Endothelial cell of hepatic sinusoid (primary cell): ENCODE data around the gene CYTH1.
"Not testable (repeated sequence)": the region's sequence is repeated elsewhere in the genome, so short reads cannot be mapped to it uniquely, and the experiment has no call there.

Experiments used
- in situ Hi-C: cut with HindIII; loops from 2 replicates; pipeline ENCODE4 v1.10.0; 2017; ENCODE audit warnings: low sequenced_read_pairs

CYTH1 gene

DNA sequence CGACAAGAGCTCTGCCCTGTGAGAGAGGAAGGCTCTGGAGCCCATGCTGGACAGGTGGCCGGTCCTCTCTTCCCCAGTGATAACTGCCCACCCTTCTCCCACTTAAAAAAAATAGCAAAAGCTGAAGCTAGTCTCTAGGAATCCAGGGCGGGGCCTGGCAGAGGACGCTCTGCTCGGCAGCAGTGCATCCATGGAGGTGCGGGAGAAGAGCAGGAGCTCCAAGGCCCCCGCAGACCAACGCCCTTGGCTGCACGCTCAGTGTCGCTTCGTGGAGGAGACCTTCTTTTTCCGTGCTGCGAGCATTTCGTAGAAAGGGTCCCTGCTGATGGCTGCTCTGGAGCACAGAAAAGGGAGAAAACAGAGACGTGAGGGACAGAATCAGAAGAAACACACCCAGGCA lies 106.2 kb downstream of the CYTH1 start:
- in situ Hi-C loops, result no loop called here

DNA sequence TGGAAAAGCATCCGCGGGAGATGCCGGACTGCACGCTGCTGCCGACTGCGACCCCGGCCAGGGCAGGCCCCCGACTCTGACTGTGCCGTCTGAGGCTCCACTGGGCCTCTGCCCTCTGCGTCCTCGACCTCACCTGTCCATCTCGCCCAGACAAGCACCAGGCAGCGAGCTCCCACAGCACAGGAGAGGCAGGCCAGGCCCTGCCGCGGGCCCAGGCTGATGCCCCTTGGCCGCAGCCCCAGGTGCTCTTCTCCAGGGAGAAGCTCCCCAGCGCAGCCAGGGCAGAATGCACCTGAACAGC lies 106.8 kb downstream of the CYTH1 start:
- in situ Hi-C loops, result no loop called here

DNA sequence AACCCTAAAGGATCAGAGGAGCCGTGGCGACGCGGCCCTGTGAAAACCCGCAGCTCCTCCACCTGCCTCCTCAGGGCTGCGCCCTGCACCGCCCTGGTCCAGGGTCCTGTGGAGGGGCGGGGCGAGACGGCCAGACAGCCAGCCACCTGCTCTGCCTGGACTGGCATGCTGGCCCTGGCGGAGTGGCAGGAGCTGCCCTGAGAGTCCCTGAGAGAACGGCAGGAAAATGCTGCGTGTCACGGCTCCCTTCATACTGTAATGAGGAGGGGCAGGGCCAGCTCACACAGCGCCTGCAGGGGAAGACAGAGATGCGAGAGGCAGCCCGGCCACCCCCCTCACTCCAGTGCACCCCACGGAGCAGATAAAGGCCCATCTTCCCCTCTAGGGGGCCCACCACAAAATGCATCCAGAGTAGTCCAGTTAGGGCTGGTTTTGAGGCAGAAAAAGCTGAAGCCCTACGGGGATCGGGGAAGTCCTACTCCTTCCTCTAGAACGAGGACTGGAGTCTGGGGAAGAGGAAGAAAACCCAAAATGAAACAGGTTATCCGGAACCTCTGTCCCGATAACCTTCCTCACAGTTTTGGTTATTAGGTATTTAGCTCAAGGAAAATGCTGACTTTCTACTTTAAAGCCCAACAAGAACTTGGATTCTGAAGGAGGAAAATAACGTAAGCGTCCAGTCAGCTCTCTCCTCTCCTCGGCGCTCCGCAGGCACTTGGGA lies 107.3 kb downstream of the CYTH1 start:
- in situ Hi-C loops, result no loop called here

DNA sequence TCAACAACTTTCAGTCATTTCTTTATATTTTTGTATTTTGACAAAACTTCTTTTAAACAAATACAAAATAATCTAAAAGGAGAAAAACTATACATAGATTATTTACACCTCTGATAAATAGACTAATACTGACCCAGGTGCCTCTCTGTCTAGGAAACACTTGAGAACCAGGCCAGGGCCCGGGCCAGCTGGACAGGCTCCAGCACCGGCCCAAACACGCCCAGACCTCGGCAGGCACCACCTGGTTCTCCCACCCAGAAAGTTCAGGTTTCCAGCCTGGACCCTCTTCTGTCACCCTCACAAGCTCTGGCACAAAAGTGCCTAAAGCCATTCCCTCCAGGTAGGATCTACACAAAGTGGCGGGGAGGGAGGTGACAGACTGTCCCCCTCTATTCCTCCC lies 107.9 kb downstream of the CYTH1 start:
- in situ Hi-C loops, result no loop called here

DNA sequence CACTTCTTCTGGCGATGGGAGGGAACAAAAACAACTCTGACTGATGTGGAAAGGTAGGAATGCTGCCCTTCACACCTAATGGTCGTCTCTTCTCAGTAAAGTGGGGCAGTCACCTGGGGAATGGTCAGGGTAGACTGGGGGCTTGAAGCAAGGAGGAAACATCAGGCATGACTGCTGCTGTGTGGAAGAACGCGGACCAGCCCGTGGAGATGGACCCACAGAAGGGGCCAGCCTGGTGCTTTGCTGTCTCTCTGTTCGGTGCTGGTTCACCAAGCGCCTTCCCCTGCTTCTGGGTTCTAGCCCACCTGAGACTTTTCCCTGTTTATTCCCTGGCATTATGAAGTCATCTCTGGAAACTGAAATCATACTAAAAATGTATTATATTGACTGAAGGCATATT lies 108.7 kb downstream of the CYTH1 start:
- in situ Hi-C loops, result no loop called here

DNA sequence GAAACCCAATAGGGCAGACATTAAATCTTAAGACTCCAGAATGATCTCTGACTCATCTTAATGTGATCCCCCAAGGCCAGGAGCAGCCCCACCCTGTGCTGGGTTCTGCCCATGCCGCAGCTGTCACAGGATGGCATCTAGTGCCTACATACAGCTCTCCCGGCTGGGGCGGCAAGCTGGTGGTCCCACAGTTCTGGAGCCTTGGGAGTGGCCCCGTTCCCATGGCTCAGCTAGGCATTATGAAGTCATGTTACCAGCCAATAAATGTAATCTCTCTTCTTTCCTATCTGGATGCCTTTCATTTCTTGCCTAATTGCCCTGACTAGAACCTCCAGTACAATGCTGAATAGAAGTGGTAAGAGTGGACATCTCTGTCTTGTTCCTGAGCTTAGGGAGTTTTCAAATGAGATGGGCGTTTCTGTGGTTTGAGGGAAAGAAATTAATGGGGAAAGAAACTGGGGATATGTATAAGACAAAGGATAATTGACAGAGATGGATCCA lies 109.2 kb downstream of the CYTH1 start:
- in situ Hi-C loops, result no loop called here

DNA sequence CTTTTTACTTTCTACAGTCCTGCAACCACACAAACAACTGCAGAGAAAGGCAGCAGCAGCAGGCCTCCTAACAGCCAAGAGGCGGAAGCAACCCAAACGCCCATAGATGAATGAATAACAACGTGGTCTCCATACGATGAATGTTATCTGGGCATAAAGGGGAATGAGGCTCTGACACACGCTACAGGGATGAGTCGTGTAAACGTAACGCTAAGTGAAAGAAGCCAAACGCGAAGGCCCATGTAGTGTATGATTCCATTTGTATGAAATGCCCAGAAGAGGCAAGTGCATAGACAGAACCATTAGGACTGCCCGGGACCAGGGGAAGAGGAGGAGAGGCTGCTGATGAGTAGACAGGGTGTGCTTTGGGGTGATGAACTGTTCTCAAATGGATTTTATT lies 110.1 kb downstream of the CYTH1 start:
- in situ Hi-C loops, result no loop called here

DNA sequence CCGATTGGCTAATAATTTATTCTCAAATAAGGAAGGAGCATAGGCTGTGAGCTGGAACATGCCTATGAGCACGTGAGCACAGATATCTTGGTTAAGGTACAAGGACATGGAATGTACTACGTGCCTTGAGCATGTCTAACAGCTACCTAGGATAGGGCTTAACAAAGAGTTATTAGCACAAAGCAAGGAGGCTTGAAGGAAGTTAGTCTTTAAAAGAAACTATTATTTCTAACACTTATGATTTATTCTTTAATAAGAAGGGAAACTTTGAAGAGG lies 110.4 kb downstream of the CYTH1 start:
- in situ Hi-C loops, result not testable (repeated sequence)

DNA sequence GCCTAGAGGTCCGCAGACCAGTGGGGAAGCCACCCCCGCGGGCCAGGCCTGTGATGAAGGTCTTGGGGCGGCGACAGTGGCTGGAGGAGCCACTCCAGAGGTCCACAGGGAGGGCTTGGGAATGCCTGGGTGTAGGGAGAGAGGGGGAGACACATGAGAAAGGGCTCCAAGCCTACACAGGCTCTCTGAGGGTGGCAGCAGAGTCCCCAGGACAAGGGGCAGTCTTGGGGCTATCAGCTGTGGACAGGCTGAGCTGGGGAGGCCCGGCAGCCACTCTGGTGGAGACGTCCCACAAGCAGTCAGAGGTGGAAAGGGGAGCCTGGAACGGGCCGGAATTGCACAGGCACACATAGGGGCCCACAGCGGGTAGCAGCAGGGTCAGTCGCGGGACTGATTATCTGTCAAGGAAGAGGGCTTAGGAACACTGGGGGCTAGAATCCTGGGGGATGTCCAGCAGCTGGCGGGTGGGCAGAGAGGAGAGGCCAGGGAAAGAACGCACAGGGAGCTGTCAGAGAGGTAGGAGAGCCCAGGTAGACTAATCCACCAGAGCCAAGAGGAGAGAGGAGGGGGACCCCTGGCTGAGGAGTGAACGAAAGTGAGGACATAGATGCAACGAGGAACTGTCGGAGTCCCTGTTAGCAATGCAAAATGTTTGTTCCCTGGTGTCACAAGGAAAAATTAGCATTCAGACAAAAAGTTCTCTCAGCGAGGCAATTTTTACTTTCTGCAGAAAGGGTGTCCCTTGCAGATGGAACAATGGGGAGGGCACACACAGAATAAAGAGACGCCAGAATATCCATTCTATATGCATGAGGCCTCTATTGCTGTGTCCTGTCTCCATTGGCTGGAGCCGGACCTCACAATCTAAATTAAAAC lies 111.0 kb downstream of the CYTH1 start:
- in situ Hi-C loops, result no loop called here

DNA sequence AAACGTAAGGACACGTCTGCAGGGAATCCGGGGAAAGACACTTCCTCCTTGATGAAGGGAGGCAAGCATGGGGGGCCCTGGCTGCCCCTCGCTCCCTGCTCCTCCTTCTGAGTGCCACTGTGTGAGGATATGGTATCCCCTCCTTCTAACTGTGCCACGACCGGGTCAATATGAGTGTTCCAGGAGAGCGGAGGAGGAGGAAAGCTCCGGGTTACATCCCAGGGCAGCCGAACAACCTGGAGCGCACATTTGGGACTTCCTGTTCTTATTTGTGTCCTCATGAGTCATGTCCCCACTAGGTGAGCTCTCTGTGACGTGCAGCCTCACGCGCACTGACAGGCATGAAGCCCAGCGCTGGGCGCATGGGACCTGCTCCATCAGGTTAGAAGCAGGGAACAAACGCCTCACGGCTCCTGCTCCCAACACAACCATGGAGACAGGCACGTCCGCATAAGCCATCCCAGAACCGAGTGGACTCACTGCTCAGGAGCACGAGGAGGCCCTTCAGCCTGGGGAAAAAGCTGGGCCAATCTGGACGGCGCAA lies 112.0 kb downstream of the CYTH1 start:
- in situ Hi-C loops, result no loop called here

DNA sequence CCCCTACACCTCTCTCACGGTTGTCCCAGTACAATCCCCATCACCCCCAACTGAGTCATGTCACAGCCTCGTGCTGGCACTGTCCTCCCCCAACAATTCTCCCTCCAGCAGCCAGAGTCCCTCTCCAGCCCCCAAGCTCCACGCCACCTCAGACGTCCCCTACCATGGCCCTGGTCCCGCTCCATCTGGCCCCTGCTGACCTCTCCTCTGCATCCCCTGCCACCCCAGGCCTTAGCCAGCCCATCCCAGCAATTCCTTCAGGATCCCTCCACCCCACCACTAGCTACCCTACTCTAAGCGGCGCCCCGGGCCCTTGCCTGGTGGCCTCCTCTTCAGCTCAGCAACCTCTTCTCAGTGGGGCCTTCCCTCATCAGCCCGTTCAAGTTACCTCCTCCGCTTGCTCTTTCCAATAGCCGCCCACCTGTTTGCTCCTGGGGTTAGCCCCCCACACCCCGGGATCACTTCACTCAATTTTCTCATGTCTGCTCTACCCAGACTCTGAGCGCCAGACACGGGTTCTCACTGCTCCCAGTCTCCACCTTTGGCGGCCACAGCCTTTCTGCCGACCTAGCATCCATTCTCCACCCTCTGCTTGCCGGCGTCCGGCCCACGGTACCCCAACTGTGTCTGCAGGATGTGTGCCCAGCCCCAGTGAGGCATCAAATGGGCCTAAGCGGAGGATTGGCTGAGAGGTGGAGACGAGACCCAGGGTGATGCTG lies 112.7 kb downstream of the CYTH1 start:
- in situ Hi-C loops, result no loop called here

DNA sequence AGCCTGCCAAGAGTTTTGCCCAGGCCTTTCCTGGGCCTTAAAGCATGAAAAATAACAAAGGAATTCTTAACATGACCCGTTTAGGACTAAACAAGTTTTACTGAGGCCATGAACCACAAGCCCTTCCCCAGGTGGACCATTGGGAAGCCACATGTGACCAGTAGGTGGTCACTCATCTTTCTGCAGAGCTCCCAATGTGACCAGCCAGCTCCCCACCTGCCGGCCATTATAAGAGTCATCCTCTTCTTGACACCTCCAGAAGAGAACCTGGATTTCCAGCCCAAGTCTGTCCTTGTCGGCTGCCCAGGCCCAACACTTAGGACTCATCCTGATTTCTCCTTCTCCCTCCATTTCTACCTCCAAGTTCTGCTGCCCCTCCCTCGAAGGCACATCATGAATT lies 113.2 kb downstream of the CYTH1 start:
- in situ Hi-C loops, result no loop called here

DNA sequence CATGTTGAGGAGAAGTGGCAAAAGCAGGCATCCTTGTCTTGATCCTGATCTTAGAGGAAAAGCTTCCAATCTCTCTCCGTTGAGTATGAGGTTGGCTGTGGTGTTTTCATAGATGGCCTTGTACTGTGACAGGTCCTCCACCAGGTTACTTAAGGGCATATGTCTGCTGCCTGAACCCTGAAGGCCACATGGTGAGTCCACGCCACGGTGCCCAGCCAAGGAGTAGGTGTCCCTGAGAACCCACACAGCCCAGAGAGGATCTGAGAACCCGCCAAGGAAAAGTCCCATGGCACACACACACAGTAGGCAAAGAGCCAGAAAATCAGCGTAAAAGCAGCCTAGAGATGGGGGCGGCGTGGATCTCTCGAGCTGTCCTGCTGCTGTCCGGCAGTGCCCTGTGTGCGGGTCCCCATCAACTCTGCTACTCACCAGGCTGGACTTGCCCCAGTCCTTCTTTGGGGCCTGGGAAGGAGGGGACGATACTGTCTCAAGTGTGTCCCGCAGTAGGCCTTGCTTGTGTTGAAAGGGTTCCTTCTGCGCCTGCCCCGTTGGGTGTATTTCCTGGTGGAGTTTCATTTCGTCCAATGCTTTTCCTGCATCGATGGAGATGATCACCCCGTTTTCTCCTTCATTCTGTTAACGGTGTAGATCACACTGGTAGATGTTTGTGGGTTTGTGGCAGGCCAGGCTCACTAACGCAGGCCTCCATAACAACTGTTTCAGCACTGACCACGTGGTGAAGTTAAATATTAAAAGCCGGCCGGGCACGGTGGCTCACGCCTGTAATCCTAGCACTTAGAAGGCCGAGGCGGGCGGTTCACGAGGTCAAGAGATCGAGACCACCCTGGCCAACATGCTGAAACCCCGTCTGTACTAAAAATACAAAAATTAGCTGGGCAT lies 114.1 kb downstream of the CYTH1 start:
- in situ Hi-C loops, result no loop called here

DNA sequence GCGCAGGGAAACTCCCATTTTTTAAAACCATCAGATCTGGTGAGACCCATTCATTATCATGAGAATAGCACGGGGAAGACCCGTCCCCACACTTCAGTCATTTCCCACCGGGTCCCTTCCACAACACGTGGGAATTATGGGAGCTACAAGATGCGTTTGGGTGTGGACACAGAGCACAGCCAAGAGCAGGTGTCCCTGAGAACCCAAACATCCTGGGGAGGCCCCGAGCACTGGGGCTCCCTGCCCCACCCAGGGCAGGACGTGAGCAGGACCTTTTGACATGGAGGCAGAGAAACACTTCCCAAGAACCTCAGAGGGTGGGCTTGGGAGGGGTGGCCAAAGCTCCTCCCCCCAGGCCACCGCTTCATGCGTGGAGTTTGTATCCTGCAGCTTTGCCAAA lies 115.0 kb downstream of the CYTH1 start:
- in situ Hi-C loops, result no loop called here

DNA sequence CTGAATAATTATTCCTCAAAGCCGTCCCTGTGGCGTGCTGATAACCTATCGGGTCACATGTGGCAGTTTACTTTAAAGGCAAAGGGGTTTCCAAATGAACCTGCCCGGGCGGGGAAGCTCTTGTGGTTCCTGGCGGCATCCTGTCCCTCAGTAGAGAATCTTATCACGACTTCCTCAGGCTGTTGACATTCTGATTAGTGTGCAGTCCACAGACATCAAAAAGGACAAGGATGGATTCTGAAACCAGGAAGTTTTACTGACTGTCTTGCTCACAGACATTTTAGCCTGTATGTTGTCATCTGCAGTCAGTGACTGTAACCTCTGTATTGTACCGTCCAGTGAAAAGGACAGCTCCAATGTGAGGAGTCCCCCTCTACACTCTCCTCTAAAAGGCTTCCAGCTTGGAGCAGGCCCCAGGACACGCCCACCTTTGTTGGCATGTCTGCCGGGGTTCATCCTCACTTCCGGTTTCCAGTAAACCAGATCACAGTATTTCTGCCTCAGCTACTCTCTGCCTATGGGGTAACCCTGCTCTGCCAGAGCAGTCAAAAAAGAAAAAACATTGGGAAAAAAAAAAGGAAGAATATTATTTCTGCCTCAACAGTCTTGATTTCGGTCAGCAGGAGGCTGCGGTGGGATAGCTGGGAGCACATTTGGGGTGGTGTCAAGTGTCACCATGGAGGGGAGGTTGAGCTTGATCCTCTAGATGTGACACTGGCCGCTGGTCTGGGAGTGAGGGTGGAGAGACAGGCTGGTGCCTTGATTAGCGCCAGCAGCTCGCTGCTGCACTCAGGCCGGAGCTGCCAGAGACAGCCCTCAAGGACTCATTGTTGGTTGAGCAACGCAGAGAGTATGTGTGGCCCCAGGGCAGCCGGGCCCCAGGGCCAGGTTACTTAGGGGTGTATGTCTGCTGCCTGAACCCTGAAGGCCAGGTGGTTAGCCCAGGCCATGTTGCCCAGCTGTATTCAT lies 115.8 kb downstream of the CYTH1 start:
- in situ Hi-C loops, result no loop called here

DNA sequence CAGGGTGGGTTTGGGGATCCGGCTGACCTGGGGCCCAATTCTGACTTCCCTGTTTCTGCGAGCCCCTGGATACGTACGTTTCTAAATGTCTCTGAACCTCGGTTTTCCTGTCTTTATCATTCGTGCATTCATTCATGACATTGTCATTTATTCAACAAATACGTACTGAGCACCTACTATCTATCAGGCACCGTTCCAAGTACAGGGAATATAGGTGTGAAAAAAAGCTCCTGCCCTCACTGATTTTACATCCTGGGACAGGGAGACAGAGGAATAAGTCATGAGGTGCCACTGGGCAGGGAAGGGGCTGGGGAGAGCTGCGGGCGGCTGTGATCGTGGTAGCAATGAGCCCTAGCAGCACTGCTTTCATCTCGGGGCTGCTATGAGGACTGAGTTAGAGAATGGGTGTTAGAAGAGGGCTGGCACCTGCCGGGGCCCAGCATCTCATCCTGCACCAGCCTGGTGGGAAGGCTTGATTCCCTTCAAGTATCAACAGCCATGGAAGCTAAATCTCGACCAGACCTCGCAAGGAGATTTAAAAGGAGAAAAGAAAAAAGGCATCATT lies 116.6 kb downstream of the CYTH1 start:
- in situ Hi-C loops, result no loop called here

DNA sequence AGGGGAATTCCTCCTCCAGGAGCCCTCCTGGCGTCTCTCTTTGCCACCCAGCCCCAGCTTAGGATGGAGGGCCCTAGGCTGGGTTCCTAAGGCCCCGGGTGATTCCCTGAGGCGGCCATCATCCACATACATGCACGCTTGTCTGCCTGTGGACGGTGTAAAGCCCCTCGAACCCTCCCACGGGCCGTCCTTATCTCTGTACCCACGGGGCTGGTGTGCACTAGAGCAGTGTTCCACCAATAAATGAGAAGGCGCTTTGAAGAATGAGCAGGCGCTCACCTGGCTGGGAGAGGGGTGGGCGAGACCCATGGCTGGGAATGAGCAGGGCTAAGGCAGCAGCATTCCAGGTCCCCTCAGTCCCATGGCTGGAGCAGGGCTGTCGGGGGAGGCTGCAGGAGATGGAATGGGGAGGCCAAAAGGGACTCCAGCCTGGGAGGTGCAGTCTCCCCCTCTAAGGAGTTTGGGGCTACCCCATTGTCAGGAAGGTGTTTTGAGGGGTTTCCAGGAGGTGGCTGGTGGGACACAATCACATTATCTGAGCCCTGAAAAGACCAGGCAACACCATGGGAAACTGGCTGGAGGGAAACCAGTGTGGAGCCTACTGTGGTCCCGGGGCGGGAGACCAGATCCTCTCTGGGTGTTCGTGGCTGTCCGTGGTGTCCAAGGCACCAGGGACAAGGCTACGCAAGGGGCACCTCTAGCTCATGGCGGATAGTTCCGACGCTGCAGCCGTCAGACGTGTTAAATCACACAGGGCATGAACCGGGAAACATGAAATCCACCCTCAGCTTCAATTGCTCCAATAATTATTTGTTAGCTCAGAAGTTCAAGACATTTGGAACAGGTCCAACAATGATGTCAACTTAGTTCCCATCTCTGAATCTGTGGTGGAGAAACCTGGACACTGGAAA lies 117.3 kb downstream of the CYTH1 start:
- in situ Hi-C loops, result no loop called here

DNA sequence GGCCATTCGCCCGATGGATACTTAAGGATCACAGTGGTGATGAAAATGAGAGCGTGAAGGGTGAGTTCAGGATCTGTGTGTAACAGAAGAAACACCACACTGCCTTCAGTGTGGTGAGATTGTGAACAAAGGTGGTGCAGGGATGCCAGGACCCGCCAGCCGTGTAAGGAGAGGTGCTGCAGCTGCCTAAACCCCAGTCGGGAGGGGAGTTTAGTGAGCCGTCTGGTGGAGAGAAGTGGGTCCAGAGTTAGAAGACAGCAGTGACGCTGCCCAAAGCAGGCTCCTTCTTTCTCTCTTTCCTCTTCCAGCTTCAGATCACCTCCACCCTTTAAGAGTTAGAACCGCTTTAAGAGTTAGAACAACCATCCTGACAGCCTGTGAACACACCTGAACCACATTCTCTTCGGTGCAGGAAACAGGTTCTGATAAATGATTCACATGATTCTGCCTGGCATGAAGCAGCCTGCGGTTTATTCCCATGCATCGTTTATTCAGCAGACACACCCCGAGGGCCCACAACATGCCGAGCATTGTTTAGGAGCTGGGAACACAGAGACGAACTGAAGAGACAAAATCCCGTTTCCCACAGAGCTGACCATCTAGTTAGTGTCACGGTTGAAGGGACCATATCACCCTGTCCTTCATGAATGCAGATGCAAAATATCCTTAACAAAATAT lies 120.8 kb downstream of the CYTH1 start:
- in situ Hi-C loops, result no loop called here
